Gastroesophageal sphincter (tissue), 3 donors: ENCODE measurements around the gene GPR151.

Experiments
- EP300 ChIP-seq: sonication (generic); formaldehyde crosslinking; IDR thresholded peaks from one replicate; pipeline ENCODE4 v1.6.1; 2017; ENCODE audit warnings: antibody characterized with exemption, mild to moderate bottlenecking
- POLR2A ChIP-seq, 2 donors: fragments of 450-650 bp; IDR thresholded peaks; one replicate each; pipeline ENCODE4 v1.6.1; 2017; ENCODE audit warnings: antibody characterized with exemption in 2 of 2, mild to moderate bottlenecking in 2 of 2, moderate library complexity in 1 of 2
- POLR2AphosphoS5 ChIP-seq: sonication (generic); formaldehyde crosslinking; IDR thresholded peaks from one replicate; pipeline ENCODE4 v1.6.1; 2017; ENCODE audit warnings: antibody characterized with exemption
- TF ChIP-seq, protein P1 (sequence below), 4 experiments: fragments of 200-600 bp in 2 of 4; fragments of 450-650 bp in 2 of 4; sonication (generic) in 1 of 4; IDR thresholded peaks; one replicate each; pipeline ENCODE4 v1.5.1; 2017 to 2019; ENCODE audit warnings: antibody characterized with exemption in 4 of 4, mild to moderate bottlenecking in 2 of 4, moderate library complexity in 2 of 4

DNA sequence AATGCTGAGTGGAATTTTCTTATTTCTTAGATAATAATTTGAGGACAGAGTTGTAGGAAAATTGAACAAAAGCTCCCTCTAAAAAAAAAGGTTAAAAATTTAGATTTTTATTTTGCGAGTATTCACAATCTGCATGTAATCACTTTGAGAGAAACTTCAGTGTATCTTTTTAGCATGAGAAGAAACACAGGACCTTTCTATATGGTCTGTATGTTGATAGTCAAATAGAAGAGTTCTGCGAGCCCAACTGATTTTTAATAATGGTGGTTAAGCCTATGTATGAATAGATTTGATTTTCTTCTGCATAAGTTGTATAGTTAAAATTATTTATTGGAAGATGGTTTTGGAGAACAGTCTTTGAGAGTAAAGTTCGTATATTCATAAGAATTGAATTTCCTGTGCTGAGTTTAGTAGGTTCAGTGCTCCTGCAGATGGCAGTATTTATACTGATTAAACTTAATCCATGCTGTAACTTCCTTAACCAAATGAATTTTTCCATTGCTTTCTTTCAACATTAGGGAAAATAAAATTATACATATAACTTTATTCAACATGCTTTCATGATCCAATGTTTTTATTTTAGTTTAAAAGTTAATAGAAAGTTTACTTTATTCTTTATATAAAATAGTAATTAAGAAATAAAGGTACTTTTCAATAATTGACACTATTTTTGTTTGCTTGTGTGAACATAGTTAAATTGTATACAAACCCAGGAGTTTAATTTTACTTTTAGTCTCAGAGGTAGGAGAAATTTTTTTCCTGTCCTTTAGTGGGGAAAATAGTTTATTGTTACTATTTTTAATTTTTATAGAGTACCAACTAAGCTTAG, 49.3 kb downstream of the GPR151 start:
- TF ChIP-seq, protein P1, sequence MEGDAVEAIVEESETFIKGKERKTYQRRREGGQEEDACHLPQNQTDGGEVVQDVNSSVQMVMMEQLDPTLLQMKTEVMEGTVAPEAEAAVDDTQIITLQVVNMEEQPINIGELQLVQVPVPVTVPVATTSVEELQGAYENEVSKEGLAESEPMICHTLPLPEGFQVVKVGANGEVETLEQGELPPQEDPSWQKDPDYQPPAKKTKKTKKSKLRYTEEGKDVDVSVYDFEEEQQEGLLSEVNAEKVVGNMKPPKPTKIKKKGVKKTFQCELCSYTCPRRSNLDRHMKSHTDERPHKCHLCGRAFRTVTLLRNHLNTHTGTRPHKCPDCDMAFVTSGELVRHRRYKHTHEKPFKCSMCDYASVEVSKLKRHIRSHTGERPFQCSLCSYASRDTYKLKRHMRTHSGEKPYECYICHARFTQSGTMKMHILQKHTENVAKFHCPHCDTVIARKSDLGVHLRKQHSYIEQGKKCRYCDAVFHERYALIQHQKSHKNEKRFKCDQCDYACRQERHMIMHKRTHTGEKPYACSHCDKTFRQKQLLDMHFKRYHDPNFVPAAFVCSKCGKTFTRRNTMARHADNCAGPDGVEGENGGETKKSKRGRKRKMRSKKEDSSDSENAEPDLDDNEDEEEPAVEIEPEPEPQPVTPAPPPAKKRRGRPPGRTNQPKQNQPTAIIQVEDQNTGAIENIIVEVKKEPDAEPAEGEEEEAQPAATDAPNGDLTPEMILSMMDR (IDR thresholded peaks at IDR 0.05), result peak in 1 of 4 experiments; percentile 4
- TF ChIP-seq POLR2AphosphoS5, result no peak
- TF ChIP-seq EP300, result no peak
- no peak for TF ChIP-seq POLR2A (IDR thresholded peaks at IDR 0.05)
